DND-41 (cell line): Measurements from ENCODE around the gene CLIC1.

Experiments
- ATAC-seq: fragments of 200-7000 bp; cut with Tn5 transposase; 3 replicates; pipeline ENCODE4 v1.9.1; 2021; ENCODE audit warnings: low read depth; ENCODE audit not compliant: insufficient read depth
- DNase-seq: peaks from one replicate; pipeline ENCODE4 v3.0.0-alpha.2; 2020
- H2AFZ ChIP-seq: 2 replicates; pipeline ENCODE4 v1.6.0; 2012; ENCODE audit warnings: low read depth, low read length
- H3K27ac ChIP-seq: 2 replicates; pipeline ENCODE4 v1.5.1; 2012; ENCODE audit warnings: low read length, inconsistent platforms
- H3K27me3 ChIP-seq: fragments of 200-600 bp; sonication (generic); 2 replicates; pipeline ENCODE4 v1.6.0; 2012; ENCODE audit warnings: low read length, mild to moderate bottlenecking, inconsistent platforms; ENCODE audit not compliant: insufficient read depth, poor library complexity
- H3K36me3 ChIP-seq: 2 replicates; pipeline ENCODE4 v1.5.1; 2012; ENCODE audit warnings: low read length, inconsistent platforms; ENCODE audit not compliant: insufficient read depth
- H3K4me1 ChIP-seq: 2 replicates; pipeline ENCODE4 v1.5.1; 2012; ENCODE audit warnings: mild to moderate bottlenecking, low read length; ENCODE audit not compliant: insufficient read depth
- H3K4me2 ChIP-seq: 2 replicates; pipeline ENCODE4 v1.6.0; 2012; ENCODE audit warnings: mild to moderate bottlenecking, moderate library complexity, low read length, inconsistent platforms; ENCODE audit not compliant: insufficient read depth
- H3K4me3 ChIP-seq, 2 experiments: fragments of 200-600 bp in 1 of 2; shearing (Covaris generic) in 1 of 2; 2 replicates each; pipeline ENCODE4 v1.5.1; 2012 to 2016; ENCODE audit warnings: inconsistent platforms in 2 of 2, low read length in 2 of 2, mild to moderate bottlenecking in 2 of 2, low read depth in 1 of 2, moderate library complexity in 1 of 2
- H3K79me2 ChIP-seq: 2 replicates; pipeline ENCODE4 v1.6.0; 2012; ENCODE audit warnings: low read length, inconsistent platforms; ENCODE audit not compliant: insufficient read depth
- H3K9ac ChIP-seq: 2 replicates; pipeline ENCODE4 v1.6.0; 2012; ENCODE audit warnings: low read depth, mild to moderate bottlenecking, inconsistent platforms, low read length, moderate library complexity
- H3K9me3 ChIP-seq: 2 replicates; pipeline ENCODE4 v1.5.1; 2012; ENCODE audit warnings: low read length, moderate library complexity, mild to moderate bottlenecking, inconsistent platforms; ENCODE audit not compliant: insufficient read depth, severe bottlenecking
- H4K20me1 ChIP-seq: 2 replicates; pipeline ENCODE4 v1.6.0; 2012; ENCODE audit warnings: low read length; ENCODE audit not compliant: insufficient read depth
- EZH2 ChIP-seq: IDR thresholded peaks from 3 replicates; pipeline ENCODE4 v1.6.1; 2012; ENCODE audit warnings: borderline replicate concordance, low read depth, mild to moderate bottlenecking, moderate library complexity, low read length, inconsistent platforms; ENCODE audit not compliant: severe bottlenecking
- TF ChIP-seq, protein P1 (sequence below): IDR thresholded peaks from 2 replicates; pipeline ENCODE4 v1.5.1; 2012; ENCODE audit warnings: borderline replicate concordance, low read length, moderate library complexity, mild to moderate bottlenecking; ENCODE audit not compliant: poor library complexity, severe bottlenecking; ENCODE audit errors: extremely low read depth

Gene CLIC1

DNA sequence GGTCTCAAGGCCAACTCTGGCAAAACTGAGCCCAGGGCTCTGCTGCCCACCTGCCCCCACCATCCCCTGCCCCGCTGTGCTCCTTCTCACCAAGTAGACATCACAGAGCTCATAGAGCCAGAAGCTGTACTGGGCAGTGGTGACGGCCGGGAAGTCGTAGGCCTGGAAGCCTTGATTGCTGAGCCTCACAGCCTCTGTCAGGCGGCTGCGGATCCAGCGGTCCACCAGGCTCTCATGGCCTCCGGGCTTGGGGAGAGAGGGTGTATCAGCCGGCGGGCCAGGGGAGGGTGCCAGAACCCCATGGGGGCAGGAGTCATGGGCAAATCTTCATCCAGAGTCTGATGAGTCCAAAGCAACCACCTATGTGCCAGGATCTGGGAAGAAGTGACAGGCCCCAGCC is 43.6 kb upstream of the CLIC1 start:
- Histone ChIP-seq H3K4me1 (no peaks in the 10 kb centered on the region), H3K27me3 (no peaks in the 10 kb centered on the region), H3K9ac (no peak overlapping the region), H3K36me3 (peaks cover 74% of the 10 kb centered on the region), H3K9me3 (no peaks in the 10 kb centered on the region), H3K4me3 (no peak overlapping the region), H3K79me2 (no peaks in the 10 kb centered on the region), H4K20me1 (peaks cover 8% of the 10 kb centered on the region), H3K4me2 (no peak overlapping the region), H2AFZ (no peak overlapping the region), H3K27ac (no peak overlapping the region)
- DNase-seq (no peak), ATAC-seq (no peak)
- TF ChIP-seq, protein P1, sequence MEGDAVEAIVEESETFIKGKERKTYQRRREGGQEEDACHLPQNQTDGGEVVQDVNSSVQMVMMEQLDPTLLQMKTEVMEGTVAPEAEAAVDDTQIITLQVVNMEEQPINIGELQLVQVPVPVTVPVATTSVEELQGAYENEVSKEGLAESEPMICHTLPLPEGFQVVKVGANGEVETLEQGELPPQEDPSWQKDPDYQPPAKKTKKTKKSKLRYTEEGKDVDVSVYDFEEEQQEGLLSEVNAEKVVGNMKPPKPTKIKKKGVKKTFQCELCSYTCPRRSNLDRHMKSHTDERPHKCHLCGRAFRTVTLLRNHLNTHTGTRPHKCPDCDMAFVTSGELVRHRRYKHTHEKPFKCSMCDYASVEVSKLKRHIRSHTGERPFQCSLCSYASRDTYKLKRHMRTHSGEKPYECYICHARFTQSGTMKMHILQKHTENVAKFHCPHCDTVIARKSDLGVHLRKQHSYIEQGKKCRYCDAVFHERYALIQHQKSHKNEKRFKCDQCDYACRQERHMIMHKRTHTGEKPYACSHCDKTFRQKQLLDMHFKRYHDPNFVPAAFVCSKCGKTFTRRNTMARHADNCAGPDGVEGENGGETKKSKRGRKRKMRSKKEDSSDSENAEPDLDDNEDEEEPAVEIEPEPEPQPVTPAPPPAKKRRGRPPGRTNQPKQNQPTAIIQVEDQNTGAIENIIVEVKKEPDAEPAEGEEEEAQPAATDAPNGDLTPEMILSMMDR = no peak
- TF ChIP-seq EZH2 = no peak

DNA sequence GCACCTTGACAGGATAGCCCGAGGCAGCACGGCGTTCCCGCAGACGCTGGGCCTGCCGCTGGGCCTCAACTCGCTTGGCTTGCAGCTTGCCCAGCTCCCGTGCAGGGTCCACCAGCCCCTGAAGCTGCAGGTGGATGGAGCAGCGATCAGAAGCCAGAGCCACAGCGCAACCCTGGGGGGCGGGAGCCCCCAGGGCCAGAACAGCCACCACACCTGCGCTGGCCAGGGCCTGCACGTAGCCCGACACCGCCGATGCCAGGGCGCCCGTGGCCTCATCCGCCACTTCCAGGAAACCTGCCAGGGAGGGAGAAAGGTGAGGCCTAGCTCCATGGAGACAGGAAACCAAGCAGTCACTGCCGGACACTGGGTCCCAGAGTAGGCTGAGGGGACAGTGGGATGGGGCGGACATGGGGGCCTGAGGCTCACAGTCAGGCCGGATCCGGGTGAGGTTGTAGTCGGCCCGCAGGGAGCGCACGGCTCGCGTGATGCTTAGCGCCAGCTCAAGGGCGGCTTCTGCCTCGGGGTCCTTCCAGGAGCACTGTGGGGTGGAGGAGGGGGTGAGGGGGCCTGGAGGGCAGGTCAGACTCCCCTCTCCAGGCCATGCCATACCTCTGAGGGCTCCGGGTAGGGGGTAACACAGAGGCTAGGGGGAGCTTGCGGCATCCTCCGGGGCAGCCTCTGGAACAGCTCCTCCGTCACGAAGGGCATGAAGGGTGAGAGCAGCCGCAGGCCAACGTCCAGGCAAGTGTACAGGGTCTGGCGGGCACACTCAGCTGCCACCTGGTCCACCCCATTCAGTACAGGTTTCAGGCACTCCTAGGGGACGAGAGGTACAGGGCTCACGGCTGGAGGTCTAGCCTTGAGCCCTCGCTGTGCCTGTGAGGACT is 42.9 kb upstream of the CLIC1 start:
- H3K27ac ChIP-seq = no peak overlapping the region
- no peak overlapping the region for H3K4me3 ChIP-seq
- H4K20me1 ChIP-seq = peaks cover 8% of the 10 kb centered on the region
- H3K4me2 ChIP-seq = no peak overlapping the region
- H3K79me2 ChIP-seq = no peaks in the 10 kb centered on the region
- no peaks in the 10 kb centered on the region for H3K27me3 ChIP-seq
- H3K36me3 ChIP-seq = peaks cover 67% of the 10 kb centered on the region
- H3K9me3 ChIP-seq = no peaks in the 10 kb centered on the region
- H2AFZ ChIP-seq = no peak overlapping the region
- TF ChIP-seq, protein P1 = no peak
- TF ChIP-seq EZH2 = no peak
- no peaks in the 10 kb centered on the region for H3K4me1 ChIP-seq
- H3K9ac ChIP-seq = no peak overlapping the region
- DNase-seq (no peak), ATAC-seq (no peak)

DNA sequence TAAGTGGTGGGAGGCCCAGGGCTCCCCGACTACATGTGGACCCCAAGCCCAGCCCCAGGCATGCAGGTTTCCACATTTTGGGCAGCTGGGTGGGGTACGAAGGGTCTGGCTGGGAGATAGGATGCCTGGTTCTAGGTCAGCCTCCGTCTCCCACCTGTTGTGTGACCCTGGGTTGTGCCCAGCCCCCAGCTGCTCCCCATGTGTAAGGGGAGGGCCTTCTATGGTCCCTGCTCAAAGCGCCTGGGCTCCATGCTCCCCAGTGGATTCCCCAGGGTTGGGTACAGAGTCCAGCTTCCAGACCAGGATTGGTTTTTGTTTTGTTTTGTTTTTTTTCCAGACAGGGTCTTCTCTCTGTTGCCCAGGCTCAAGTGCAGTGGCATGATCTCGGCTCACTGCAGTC is 41.9 kb upstream of the CLIC1 start:
- no peaks in the 10 kb centered on the region for H3K9me3 ChIP-seq
- no peak for TF ChIP-seq EZH2
- TF ChIP-seq, protein P1 = no peak
- H3K36me3 ChIP-seq = peaks cover 58% of the 10 kb centered on the region
- peaks cover 5% of the 10 kb centered on the region; the same call in 1 of the 2 replicates for H4K20me1 ChIP-seq
- H3K27me3 ChIP-seq = no peaks in the 10 kb centered on the region
- DNase-seq (no peak), ATAC-seq (no peak)
- H3K27ac ChIP-seq = no peak overlapping the region
- H3K79me2 ChIP-seq = no peaks in the 10 kb centered on the region
- H2AFZ ChIP-seq = no peak overlapping the region
- no peak overlapping the region for H3K9ac ChIP-seq
- H3K4me1 ChIP-seq = peaks cover 3% of the 10 kb centered on the region
- H3K4me3 ChIP-seq = no peak overlapping the region
- no peak overlapping the region for H3K4me2 ChIP-seq
